Neural crest cell (in vitro differentiated cells): ENCODE data around the gene PACS1. TPM values are rescaled to one million over a fixed set of nuclear protein-coding genes. Genes with fewer than 3 reads are reported as not detected.

Experiments used
- DNase-seq: peaks from one replicate; pipeline ENCODE4 v3.0.0; 2021; ENCODE audit warnings: low read depth, mixed read lengths, low spot score
- H3K27ac Mint-ChIP-seq: one replicate; pipeline ENCODE4 v1.8.0; 2021; ENCODE audit warnings: mild to moderate bottlenecking, mixed read lengths; ENCODE audit not compliant: unreplicated experiment
- H3K27me3 Mint-ChIP-seq: 2 replicates; pipeline ENCODE4 v1.8.0; 2021; ENCODE audit warnings: low read depth, mild to moderate bottlenecking, mixed read lengths
- H3K36me3 Mint-ChIP-seq: 2 replicates; pipeline ENCODE4 v1.8.0; 2021; ENCODE audit warnings: low read depth, mild to moderate bottlenecking, mixed read lengths
- H3K4me1 Mint-ChIP-seq: 2 replicates; pipeline ENCODE4 v1.8.0; 2021; ENCODE audit warnings: mixed read lengths
- H3K4me3 Mint-ChIP-seq: one replicate; pipeline ENCODE4 v1.8.0; 2021; ENCODE audit warnings: mild to moderate bottlenecking, mixed read lengths
- H3K9me3 Mint-ChIP-seq: 2 replicates; pipeline ENCODE4 v1.8.0; 2021; ENCODE audit warnings: mixed read lengths
- CTCF ChIP-seq: fragments of 200-600 bp; sonication (generic); conservative IDR thresholded peaks from 2 replicates; pipeline ENCODE4 v1.5.0; 2021; ENCODE audit warnings: antibody characterized with exemption, mild to moderate bottlenecking
- total RNA-seq: library from RNA; stranded (reverse); gene quantifications from 2 replicates; pipeline ENCODE4 v1.2.1, GENCODE V29; 2021

PACS1 gene
- total RNA-seq, 1 donor from 2014 or later: 54.3 TPM

- no peak for DNase-seq
- peaks cover 11% of the 10 kb centered on the region for H3K36me3 Mint-ChIP-seq
- peak overlapping the region; percentile 64 for H3K4me3 Mint-ChIP-seq
- TF ChIP-seq CTCF: no peak
- H3K27me3 Mint-ChIP-seq: no peaks in the 10 kb centered on the region
- peaks cover 17% of the 10 kb centered on the region for H3K4me1 Mint-ChIP-seq
- no peaks in the 10 kb centered on the region for H3K9me3 Mint-ChIP-seq
- no peak overlapping the region for H3K27ac Mint-ChIP-seq
Observed at GRCh38 chr11:66262191-66262590, 192.1 kb downstream of the PACS1 start.

GRCh38 chr11:66262696-66263095 is 192.6 kb downstream of the PACS1 start:
- no peak overlapping the region for H3K27ac Mint-ChIP-seq
- peaks cover 20% of the 10 kb centered on the region for H3K4me1 Mint-ChIP-seq
- no peaks in the 10 kb centered on the region for H3K9me3 Mint-ChIP-seq
- DNase-seq: no peak
- H3K36me3 Mint-ChIP-seq: peaks cover 11% of the 10 kb centered on the region
- TF ChIP-seq CTCF: no peak
- no peaks in the 10 kb centered on the region for H3K27me3 Mint-ChIP-seq
- H3K4me3 Mint-ChIP-seq: no peak overlapping the region

GRCh38 chr11:66263231-66263630 is 193.2 kb downstream of the PACS1 start:
- no peak for TF ChIP-seq CTCF
- peaks cover 11% of the 10 kb centered on the region for H3K36me3 Mint-ChIP-seq
- H3K4me1 Mint-ChIP-seq: peaks cover 23% of the 10 kb centered on the region
- H3K27me3 Mint-ChIP-seq: peaks cover 3% of the 10 kb centered on the region
- H3K27ac Mint-ChIP-seq: no peak overlapping the region
- H3K9me3 Mint-ChIP-seq: no peaks in the 10 kb centered on the region
- no peak for DNase-seq
- H3K4me3 Mint-ChIP-seq: peak overlapping the region; percentile 27

- peaks cover 11% of the 10 kb centered on the region for H3K36me3 Mint-ChIP-seq
- peak overlapping the region; percentile 74 for H3K4me3 Mint-ChIP-seq
- H3K27ac Mint-ChIP-seq: no peak overlapping the region
- H3K27me3 Mint-ChIP-seq: peaks cover 5% of the 10 kb centered on the region
- H3K4me1 Mint-ChIP-seq: peaks cover 22% of the 10 kb centered on the region
- DNase-seq: no peak
- TF ChIP-seq CTCF: no peak
- no peaks in the 10 kb centered on the region for H3K9me3 Mint-ChIP-seq
Observed at GRCh38 chr11:66263785-66264184, 193.7 kb downstream of the PACS1 start.

GRCh38 chr11:66264383-66264782 is 194.3 kb downstream of the PACS1 start:
- peak overlapping the region; percentile 74 for H3K4me3 Mint-ChIP-seq
- peaks cover 5% of the 10 kb centered on the region for H3K27me3 Mint-ChIP-seq
- TF ChIP-seq CTCF: no peak
- H3K9me3 Mint-ChIP-seq: no peaks in the 10 kb centered on the region
- H3K27ac Mint-ChIP-seq: no peak overlapping the region
- peaks cover 20% of the 10 kb centered on the region for H3K4me1 Mint-ChIP-seq
- H3K36me3 Mint-ChIP-seq: peaks cover 7% of the 10 kb centered on the region
- DNase-seq: no peak

- H3K4me3 Mint-ChIP-seq: peak overlapping the region; percentile 74
- DNase-seq: no peak
Observed at GRCh38 chr11:66264914-66265313, 194.8 kb downstream of the PACS1 start.

More at GRCh38 chr11:66264914-66265313, 194.8 kb downstream of the PACS1 start:
- no peaks in the 10 kb centered on the region for H3K9me3 Mint-ChIP-seq
- peaks cover 23% of the 10 kb centered on the region for H3K4me1 Mint-ChIP-seq
- H3K27ac Mint-ChIP-seq: no peak overlapping the region
- peak; percentile 48 for TF ChIP-seq CTCF
- H3K36me3 Mint-ChIP-seq: peaks cover 4% of the 10 kb centered on the region
- H3K27me3 Mint-ChIP-seq: peaks cover 5% of the 10 kb centered on the region
